H9 (cell line): ENCODE data around the gene RPRD1B. TPM values are rescaled to one million over a fixed set of nuclear protein-coding genes. Genes with fewer than 3 reads are reported as not detected.

Experiments
- DNase-seq: peaks from one replicate; pipeline ENCODE4 v3.0.0-alpha.2; 2017
- H2AFZ ChIP-seq: one replicate; pipeline ENCODE4 v1.6.1; 2013; ENCODE audit warnings: mild to moderate bottlenecking, low read length, control low read depth, moderate library complexity
- H2AK5ac ChIP-seq: 2 replicates; pipeline ENCODE4 v1.6.1; 2013; ENCODE audit warnings: low read length, control low read depth, mixed read lengths; ENCODE audit not compliant: insufficient read length
- H2BK120ac ChIP-seq: one replicate; pipeline ENCODE4 v1.6.1; 2013; ENCODE audit warnings: low read depth, mild to moderate bottlenecking, low read length, control low read depth, inconsistent platforms; ENCODE audit not compliant: poor library complexity, severe bottlenecking
- H2BK12ac ChIP-seq: 2 replicates; pipeline ENCODE4 v1.6.1; 2013; ENCODE audit warnings: low read length, control low read depth, mixed read lengths, low read depth; ENCODE audit not compliant: insufficient read length
- H2BK15ac ChIP-seq: 2 replicates; pipeline ENCODE4 v1.6.1; 2013; ENCODE audit warnings: low read depth, low read length, control low read depth
- H2BK20ac ChIP-seq: one replicate; pipeline ENCODE4 v1.6.1; 2013; ENCODE audit warnings: low read depth, mild to moderate bottlenecking, low read length, control low read depth, inconsistent platforms; ENCODE audit not compliant: poor library complexity, severe bottlenecking
- H2BK5ac ChIP-seq: 2 replicates; pipeline ENCODE4 v1.6.1; 2013; ENCODE audit warnings: low read length, control low read depth, mixed read lengths; ENCODE audit not compliant: insufficient read length
- H3K14ac ChIP-seq: 2 replicates; pipeline ENCODE4 v1.6.1; 2013; ENCODE audit warnings: low read length, control low read depth; ENCODE audit not compliant: insufficient read depth
- H3K18ac ChIP-seq: 2 replicates; pipeline ENCODE4 v1.6.1; 2013; ENCODE audit warnings: low read depth, mild to moderate bottlenecking, mixed read lengths, low read length, control low read depth; ENCODE audit not compliant: insufficient read length
- H3K23ac ChIP-seq: 2 replicates; pipeline ENCODE4 v1.6.1; 2013; ENCODE audit warnings: low read length, control low read depth, mixed read lengths, low read depth; ENCODE audit not compliant: insufficient read length
- H3K23me2 ChIP-seq: 2 replicates; pipeline ENCODE4 v1.6.1; 2013; ENCODE audit warnings: low read depth, mild to moderate bottlenecking, mixed read lengths, low read length, control low read depth; ENCODE audit not compliant: insufficient read length, poor library complexity, severe bottlenecking
- H3K27ac ChIP-seq: 2 replicates; pipeline ENCODE4 v1.5.1; 2013; ENCODE audit warnings: low read length, control low read depth, mixed read lengths, low read depth; ENCODE audit not compliant: insufficient read length
- H3K27me3 ChIP-seq: 2 replicates; pipeline ENCODE4 v1.6.1; 2013; ENCODE audit warnings: low read length, control low read depth, inconsistent platforms; ENCODE audit not compliant: insufficient read depth
- H3K4ac ChIP-seq: 2 replicates; pipeline ENCODE4 v1.6.1; 2013; ENCODE audit warnings: low read depth, mild to moderate bottlenecking, control low read depth, inconsistent platforms, low read length, moderate library complexity
- H3K4me1 ChIP-seq: 2 replicates; pipeline ENCODE4 v1.6.1; 2013; ENCODE audit warnings: low read length, control low read depth, inconsistent platforms; ENCODE audit not compliant: insufficient read depth
- H3K4me2 ChIP-seq: 2 replicates; pipeline ENCODE4 v1.6.1; 2013; ENCODE audit warnings: low read length, control low read depth, mixed read lengths; ENCODE audit not compliant: insufficient read length, insufficient read depth
- H3K56ac ChIP-seq: 2 replicates; pipeline ENCODE4 v1.6.1; 2013; ENCODE audit warnings: low read depth, mild to moderate bottlenecking, mixed read lengths, low read length, control low read depth; ENCODE audit not compliant: insufficient read length
- H3K79me1 ChIP-seq: 2 replicates; pipeline ENCODE4 v1.6.1; 2013; ENCODE audit warnings: low read depth, mild to moderate bottlenecking, moderate library complexity, low read length, control low read depth, inconsistent platforms; ENCODE audit not compliant: insufficient read depth, poor library complexity, severe bottlenecking
- H3K79me2 ChIP-seq: 2 replicates; pipeline ENCODE4 v1.6.1; 2013; ENCODE audit warnings: low read length, control low read depth, inconsistent platforms; ENCODE audit not compliant: insufficient read depth
- H3K9ac ChIP-seq: 2 replicates; pipeline ENCODE4 v1.6.1; 2013; ENCODE audit warnings: low read length, control low read depth, mixed read lengths; ENCODE audit not compliant: insufficient read length; ENCODE audit errors: extremely low read depth
- H3K9me3 ChIP-seq: one replicate; pipeline ENCODE4 v1.6.1; 2013; ENCODE audit warnings: low read depth, low read length, inconsistent platforms; ENCODE audit not compliant: control insufficient read depth
- H3T11ph ChIP-seq: one replicate; pipeline ENCODE4 v1.6.1; 2013; ENCODE audit warnings: mild to moderate bottlenecking, low read length, control low read depth, inconsistent platforms
- H4K20me1 ChIP-seq: one replicate; pipeline ENCODE4 v1.6.1; 2013; ENCODE audit not compliant: control insufficient read depth, insufficient read length, insufficient read depth
- H4K5ac ChIP-seq: 2 replicates; pipeline ENCODE4 v1.6.1; 2013; ENCODE audit warnings: low read depth, mild to moderate bottlenecking, mixed read lengths, low read length, control low read depth; ENCODE audit not compliant: insufficient read length
- H4K8ac ChIP-seq: replicated peaks from 2 replicates; pipeline ENCODE4 v1.6.1; 2013; ENCODE audit warnings: low read length, control low read depth, mixed read lengths, low read depth; ENCODE audit not compliant: insufficient read length
- H4K91ac ChIP-seq: 2 replicates; pipeline ENCODE4 v1.6.1; 2013; ENCODE audit warnings: low read depth, mild to moderate bottlenecking, moderate library complexity, mixed read lengths, low read length, control low read depth; ENCODE audit not compliant: insufficient read length
- H3K27ac Mint-ChIP-seq, 3 experiments: 2 replicates in 2 of 3; 3 replicates in 1 of 3; pipeline ENCODE4 v1.8.0; 2020 to 2021; ENCODE audit warnings: mixed read lengths in 3 of 3, mild to moderate bottlenecking in 1 of 3, moderate library complexity in 1 of 3
- H3K27me3 Mint-ChIP-seq: 2 replicates; pipeline ENCODE4 v1.8.0; 2021; ENCODE audit warnings: low read depth, mild to moderate bottlenecking, moderate library complexity, mixed read lengths
- H3K36me3 Mint-ChIP-seq, 3 experiments: 2 replicates in 2 of 3; 3 replicates in 1 of 3; pipeline ENCODE4 v1.8.0; 2020 to 2021; ENCODE audit warnings: low read depth in 3 of 3, mixed read lengths in 3 of 3; ENCODE audit not compliant: insufficient read depth in 1 of 3
- H3K4me1 Mint-ChIP-seq, 2 experiments: 2 replicates each; pipeline ENCODE4 v1.8.0; 2020; ENCODE audit warnings: mixed read lengths in 2 of 2
- H3K4me3 Mint-ChIP-seq, 2 experiments: 2 replicates in 1 of 2; 3 replicates in 1 of 2; pipeline ENCODE4 v1.8.0; 2020 to 2021; ENCODE audit warnings: mild to moderate bottlenecking in 2 of 2, mixed read lengths in 2 of 2, moderate library complexity in 1 of 2
- H3K9me3 Mint-ChIP-seq, 2 experiments: 2 replicates in 1 of 2; 3 replicates in 1 of 2; pipeline ENCODE4 v1.8.0; 2020; ENCODE audit warnings: mild to moderate bottlenecking in 2 of 2, mixed read lengths in 2 of 2, moderate library complexity in 1 of 2
- WGBS: extraction: QIAGEN DNeasy Blood & Tissue Kit; methylation state at CpG from one replicate; pipeline ENCODE4 v1.1.7; 2013; ENCODE audit warnings: missing lambda C conversion rate, low lambda C conversion rate, mixed read lengths; ENCODE audit not compliant: insufficient read length; ENCODE audit errors: extremely low coverage; 5-methylcytosine and 5-hydroxymethylcytosine counted together
- total RNA-seq: library from RNA; stranded (reverse); gene quantifications from 2 replicates; pipeline ENCODE4 v1.2.1, GENCODE V29; 2021
- TF ChIP-seq, protein P1 (sequence below): fragments of 200-600 bp; sonication (generic); conservative IDR thresholded peaks from 3 replicates; pipeline ENCODE4 v1.8.0; 2021; ENCODE audit warnings: antibody characterized with exemption, mild to moderate bottlenecking

The RPRD1B gene
- total RNA-seq, 1 experiment from 2014 or later, result 34.3 TPM

GRCh38 chr20:37986044-37986858 lies 47.3 kb upstream of the RPRD1B start:
- Histone ChIP-seq H4K5ac (no peak overlapping the region), H2BK20ac (no peak overlapping the region), H4K8ac (no peak overlapping the region), H3K27ac (no peak overlapping the region), H2BK5ac (no peak overlapping the region), H2AK5ac (no peak overlapping the region), H3T11ph (no peak overlapping the region), H2BK120ac (no peak overlapping the region), H3K56ac (no peak overlapping the region), H3K9ac (no peak overlapping the region), H3K79me1 (no peaks in the 10 kb centered on the region), H3K18ac (no peak overlapping the region), H3K23ac (no peak overlapping the region), H2BK12ac (no peak overlapping the region), H4K91ac (no peak overlapping the region), H3K14ac (no peak overlapping the region), H2AFZ (no peak overlapping the region), H3K4me2 (no peak overlapping the region), H3K4me1 (no peaks in the 10 kb centered on the region), H3K27me3 (no peaks in the 10 kb centered on the region), H2BK15ac (no peak overlapping the region), H4K20me1 (no peaks in the 10 kb centered on the region), H3K4ac (no peak overlapping the region), H3K23me2 (no peaks in the 10 kb centered on the region), H3K9me3 (no peaks in the 10 kb centered on the region), H3K79me2 (no peaks in the 10 kb centered on the region)
- no peaks in the 10 kb centered on the region for H3K27me3 Mint-ChIP-seq
- no CpG with 5 or more reads among the region's 9 CpGs for WGBS
- H3K4me1 Mint-ChIP-seq, result peaks cover 0 to 9% of the 10 kb centered on the region in 2 experiments; a peak in 2 of 4 replicates
- H3K27ac Mint-ChIP-seq, result no peak overlapping the region
- H3K36me3 Mint-ChIP-seq, result peaks cover 16 to 47% (median 39%) of the 10 kb centered on the region in 3 experiments; a peak in 6 of 7 replicates
- DNase-seq, result no peak
- H3K4me3 Mint-ChIP-seq, result no peak overlapping the region
- H3K9me3 Mint-ChIP-seq, result no peaks in the 10 kb centered on the region
- TF ChIP-seq, protein P1, sequence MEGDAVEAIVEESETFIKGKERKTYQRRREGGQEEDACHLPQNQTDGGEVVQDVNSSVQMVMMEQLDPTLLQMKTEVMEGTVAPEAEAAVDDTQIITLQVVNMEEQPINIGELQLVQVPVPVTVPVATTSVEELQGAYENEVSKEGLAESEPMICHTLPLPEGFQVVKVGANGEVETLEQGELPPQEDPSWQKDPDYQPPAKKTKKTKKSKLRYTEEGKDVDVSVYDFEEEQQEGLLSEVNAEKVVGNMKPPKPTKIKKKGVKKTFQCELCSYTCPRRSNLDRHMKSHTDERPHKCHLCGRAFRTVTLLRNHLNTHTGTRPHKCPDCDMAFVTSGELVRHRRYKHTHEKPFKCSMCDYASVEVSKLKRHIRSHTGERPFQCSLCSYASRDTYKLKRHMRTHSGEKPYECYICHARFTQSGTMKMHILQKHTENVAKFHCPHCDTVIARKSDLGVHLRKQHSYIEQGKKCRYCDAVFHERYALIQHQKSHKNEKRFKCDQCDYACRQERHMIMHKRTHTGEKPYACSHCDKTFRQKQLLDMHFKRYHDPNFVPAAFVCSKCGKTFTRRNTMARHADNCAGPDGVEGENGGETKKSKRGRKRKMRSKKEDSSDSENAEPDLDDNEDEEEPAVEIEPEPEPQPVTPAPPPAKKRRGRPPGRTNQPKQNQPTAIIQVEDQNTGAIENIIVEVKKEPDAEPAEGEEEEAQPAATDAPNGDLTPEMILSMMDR, result no peak
